Lower lobe of right lung (tissue), 2 donors: Measurements from ENCODE around the gene SH2D6. TPM values are rescaled to one million over a fixed set of nuclear protein-coding genes. Genes with fewer than 3 reads are reported as not detected.

Experiments
- ATAC-seq, 2 donors: fragments of 200-7000 bp; cut with Tn5 transposase; one replicate each; pipeline ENCODE4 v1.9.1; 2020 to 2022; ENCODE audit warnings: mild to moderate bottlenecking in 2 of 2, moderate library complexity in 2 of 2
- DNase-seq: peaks from one replicate; pipeline ENCODE4 v3.0.0-alpha.2; 2020
- H3K27ac ChIP-seq: fragments of 200-600 bp; one replicate; pipeline ENCODE4 v1.8.0; 2022
- H3K27me3 ChIP-seq: fragments of 200-600 bp; one replicate; pipeline ENCODE4 v1.8.0; 2022; ENCODE audit warnings: low read depth
- H3K36me3 ChIP-seq: fragments of 200-600 bp; one replicate; pipeline ENCODE4 v1.8.0; 2022; ENCODE audit warnings: mild to moderate bottlenecking
- H3K4me1 ChIP-seq: fragments of 200-600 bp; one replicate; pipeline ENCODE4 v1.8.0; 2022
- H3K4me3 ChIP-seq: fragments of 200-600 bp; one replicate; pipeline ENCODE4 v1.8.0; 2022; ENCODE audit warnings: mild to moderate bottlenecking
- H3K9me3 ChIP-seq: fragments of 200-600 bp; one replicate; pipeline ENCODE4 v1.8.0; 2022
- CTCF ChIP-seq: fragments of 200-600 bp; IDR thresholded peaks from one replicate; pipeline ENCODE4 v1.8.0; 2022; ENCODE audit warnings: antibody characterized with exemption, mild to moderate bottlenecking
- intact Hi-C: fragments of 100-400 bp; cut with DNase I; formaldehyde crosslinking; loops from one replicate; pipeline ENCODE4 v1.11.0; 2022
- total RNA-seq: library from RNA; stranded (reverse); fragmentation: NEBNext Ultra II Directional; extraction: Animal tissue kit (Norgen Biotek cat#: 25700); gene quantifications from one replicate; pipeline ENCODE4 v1.2.1, GENCODE V29; 2021
- donor health status: DM: no; HTN: yes; CAD: no; lungs with severe emphysema.

SH2D6 gene
- total RNA-seq, 1 donor from 2014 or later: 0.97 TPM

- TF ChIP-seq CTCF: no peak
- H3K36me3 ChIP-seq: peaks cover 91% of the 10 kb centered on the region
- H3K4me3 ChIP-seq: no peak overlapping the region
- no peaks in the 10 kb centered on the region for H3K27me3 ChIP-seq
- no peak overlapping the region for H3K27ac ChIP-seq
- H3K4me1 ChIP-seq: no peaks in the 10 kb centered on the region
- no peak for ATAC-seq
- no peak for DNase-seq
- intact Hi-C loops: no loop called here
- no peaks in the 10 kb centered on the region for H3K9me3 ChIP-seq
Observed at GRCh38 chr2:85387754-85388153, 30.8 kb upstream of the SH2D6 start.

GRCh38 chr2:85388878-85389538 is 29.5 kb upstream of the SH2D6 start:
- no peaks in the 10 kb centered on the region for H3K9me3 ChIP-seq
- no peak for DNase-seq
- no peaks in the 10 kb centered on the region for H3K4me1 ChIP-seq
- no peak overlapping the region for H3K27ac ChIP-seq
- ATAC-seq: no peak
- peaks cover 97% of the 10 kb centered on the region for H3K36me3 ChIP-seq
- TF ChIP-seq CTCF: no peak
- H3K4me3 ChIP-seq: no peak overlapping the region
- intact Hi-C loops: no loop called here
- H3K27me3 ChIP-seq: no peaks in the 10 kb centered on the region

- peaks cover under 1% of the 10 kb centered on the region for H3K4me1 ChIP-seq
- DNase-seq (peak; percentile 73), ATAC-seq (peak; percentile 71 to 76)
- peaks cover 95% of the 10 kb centered on the region for H3K36me3 ChIP-seq
- no peaks in the 10 kb centered on the region for H3K27me3 ChIP-seq
- no peak overlapping the region for H3K27ac ChIP-seq
- intact Hi-C loops: no loop called here
- TF ChIP-seq CTCF: peak; percentile 61
- no peaks in the 10 kb centered on the region for H3K9me3 ChIP-seq
- H3K4me3 ChIP-seq: no peak overlapping the region
Observed at GRCh38 chr2:85390941-85391669, 27.4 kb upstream of the SH2D6 start.

GRCh38 chr2:85393836-85394235 is 24.7 kb upstream of the SH2D6 start:
- intact Hi-C loops: no loop called here
- peaks cover 83% of the 10 kb centered on the region for H3K36me3 ChIP-seq
- H3K27ac ChIP-seq: no peak overlapping the region

GRCh38 chr2:85394261-85394681 is 24.2 kb upstream of the SH2D6 start:
- H3K4me3 ChIP-seq: no peak overlapping the region
- no peak for DNase-seq
- peaks cover 83% of the 10 kb centered on the region for H3K36me3 ChIP-seq
- H3K27me3 ChIP-seq: no peaks in the 10 kb centered on the region
- no peak for TF ChIP-seq CTCF
- no peak overlapping the region for H3K27ac ChIP-seq
- no peak for ATAC-seq
- H3K9me3 ChIP-seq: no peaks in the 10 kb centered on the region
- peaks cover 14% of the 10 kb centered on the region for H3K4me1 ChIP-seq
- intact Hi-C loops: no loop called here

More at GRCh38 chr2:85393836-85394235, 24.7 kb upstream of the SH2D6 start:
- Histone ChIP-seq H3K9me3 (no peaks in the 10 kb centered on the region), H3K4me3 (no peak overlapping the region), H3K27me3 (no peaks in the 10 kb centered on the region), H3K4me1 (peaks cover 14% of the 10 kb centered on the region)
- DNase-seq (no peak), ATAC-seq (no peak)
- TF ChIP-seq CTCF: no peak
